RWPE2 (cell line): Measurements from ENCODE around the gene MAPK1.
"Not testable (repeated sequence)": the region's sequence is repeated elsewhere in the genome, so short reads cannot be mapped to it uniquely, and the experiment has no call there.

ENCODE experiments used
- ATAC-seq: fragments of 200-7000 bp; cut with Tn5 transposase; 3 replicates; pipeline ENCODE4 v1.9.1; 2021; ENCODE audit warnings: low read depth
- DNase-seq: peaks from one replicate; pipeline ENCODE4 v3.0.0-alpha.2; 2020; ENCODE audit warnings: low spot score
- H3K27ac ChIP-seq: fragments of 450-650 bp; 2 replicates; pipeline ENCODE4 v1.5.1; 2017; ENCODE audit warnings: mild to moderate bottlenecking; ENCODE audit not compliant: poor library complexity, severe bottlenecking
- H3K27me3 ChIP-seq: fragments of 250-450 bp; sonication (Bioruptor Pico); 2 replicates; pipeline ENCODE4 v1.5.1; 2021; ENCODE audit warnings: mild to moderate bottlenecking, moderate library complexity; ENCODE audit not compliant: insufficient read depth, poor library complexity, severe bottlenecking
- H3K36me3 ChIP-seq: fragments of 250-450 bp; sonication (Bioruptor Pico); 2 replicates; pipeline ENCODE4 v1.5.1; 2020; ENCODE audit warnings: low read depth, mild to moderate bottlenecking, moderate library complexity
- H3K4me1 ChIP-seq: fragments of 250-450 bp; sonication (Bioruptor Pico); 2 replicates; pipeline ENCODE4 v1.5.1; 2021; ENCODE audit warnings: mild to moderate bottlenecking, moderate library complexity; ENCODE audit not compliant: insufficient read depth, poor library complexity, severe bottlenecking
- H3K4me3 ChIP-seq: fragments of 250-450 bp; sonication (Bioruptor Pico); 2 replicates; pipeline ENCODE4 v1.5.1; 2021; ENCODE audit warnings: mild to moderate bottlenecking, moderate library complexity; ENCODE audit not compliant: severe bottlenecking
- H3K9me3 ChIP-seq: fragments of 250-450 bp; sonication (Bioruptor Pico); 2 replicates; pipeline ENCODE4 v1.5.1; 2021; ENCODE audit warnings: mild to moderate bottlenecking, moderate library complexity; ENCODE audit not compliant: severe bottlenecking
- TF ChIP-seq, protein P1 (sequence below): fragments of 450-650 bp; IDR thresholded peaks from one replicate; pipeline ENCODE4 v1.5.1; 2017; ENCODE audit warnings: mild to moderate bottlenecking, moderate library complexity; ENCODE audit not compliant: poor library complexity, severe bottlenecking

MAPK1 gene

GRCh38 chr22:21845558-21846453 lies 21.6 kb downstream of the MAPK1 start:
- Histone ChIP-seq H3K4me1 (peaks cover 9% of the 10 kb centered on the region), H3K27ac (no peak overlapping the region), H3K4me3 (no peak overlapping the region), H3K27me3 (no peaks in the 10 kb centered on the region), H3K9me3 (no peaks in the 10 kb centered on the region), H3K36me3 (peaks cover 9% of the 10 kb centered on the region; the same call in 1 of the 2 replicates)
- no peak for DNase-seq
- TF ChIP-seq, protein P1, sequence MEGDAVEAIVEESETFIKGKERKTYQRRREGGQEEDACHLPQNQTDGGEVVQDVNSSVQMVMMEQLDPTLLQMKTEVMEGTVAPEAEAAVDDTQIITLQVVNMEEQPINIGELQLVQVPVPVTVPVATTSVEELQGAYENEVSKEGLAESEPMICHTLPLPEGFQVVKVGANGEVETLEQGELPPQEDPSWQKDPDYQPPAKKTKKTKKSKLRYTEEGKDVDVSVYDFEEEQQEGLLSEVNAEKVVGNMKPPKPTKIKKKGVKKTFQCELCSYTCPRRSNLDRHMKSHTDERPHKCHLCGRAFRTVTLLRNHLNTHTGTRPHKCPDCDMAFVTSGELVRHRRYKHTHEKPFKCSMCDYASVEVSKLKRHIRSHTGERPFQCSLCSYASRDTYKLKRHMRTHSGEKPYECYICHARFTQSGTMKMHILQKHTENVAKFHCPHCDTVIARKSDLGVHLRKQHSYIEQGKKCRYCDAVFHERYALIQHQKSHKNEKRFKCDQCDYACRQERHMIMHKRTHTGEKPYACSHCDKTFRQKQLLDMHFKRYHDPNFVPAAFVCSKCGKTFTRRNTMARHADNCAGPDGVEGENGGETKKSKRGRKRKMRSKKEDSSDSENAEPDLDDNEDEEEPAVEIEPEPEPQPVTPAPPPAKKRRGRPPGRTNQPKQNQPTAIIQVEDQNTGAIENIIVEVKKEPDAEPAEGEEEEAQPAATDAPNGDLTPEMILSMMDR = no peak
- ATAC-seq = no peak

DNA sequence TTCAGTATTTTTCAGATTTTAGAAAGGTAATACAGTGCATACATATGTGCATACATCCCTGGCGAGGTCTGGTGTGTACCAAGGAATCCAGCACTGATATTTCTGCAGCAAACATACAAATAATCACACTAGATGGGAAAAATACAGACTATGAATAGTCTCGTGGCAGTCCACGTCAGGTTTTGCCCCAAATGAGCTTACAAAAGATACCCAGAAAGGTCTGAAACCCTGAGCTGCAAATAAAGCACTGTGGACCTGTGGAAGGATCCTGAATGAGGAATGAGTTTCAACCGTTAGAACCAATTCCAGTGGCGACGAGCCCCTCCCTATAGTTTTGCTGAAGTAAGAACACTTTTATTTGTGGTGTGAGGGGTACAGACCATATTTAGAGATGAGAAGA lies 24.5 kb downstream of the MAPK1 start:
- no peak for ATAC-seq
- TF ChIP-seq, protein P1 = no peak
- no peak for DNase-seq
- Histone ChIP-seq H3K4me3 (no peak overlapping the region), H3K9me3 (peaks cover 2% of the 10 kb centered on the region), H3K4me1 (peaks cover 6% of the 10 kb centered on the region), H3K27ac (no peak overlapping the region), H3K36me3 (peaks cover 3% of the 10 kb centered on the region; the same call in 1 of the 2 replicates), H3K27me3 (no peaks in the 10 kb centered on the region)

- Histone ChIP-seq H3K4me1 (peaks cover 15% of the 10 kb centered on the region), H3K4me3 (no peak overlapping the region), H3K27me3 (no peaks in the 10 kb centered on the region), H3K27ac (no peak overlapping the region), H3K36me3 (peaks cover 3% of the 10 kb centered on the region; the same call in 1 of the 2 replicates), H3K9me3 (peaks cover 2% of the 10 kb centered on the region)
- DNase-seq = no peak
- no peak for ATAC-seq
- TF ChIP-seq, protein P1 = no peak
Observed at GRCh38 chr22:21841422-21841821, 26.0 kb downstream of the MAPK1 start.

GRCh38 chr22:21840236-21840823 lies 27.1 kb downstream of the MAPK1 start:
- Histone ChIP-seq H3K27me3 (no peaks in the 10 kb centered on the region), H3K9me3 (peaks cover 2% of the 10 kb centered on the region), H3K4me3 (no peak overlapping the region), H3K4me1 (peaks cover 15% of the 10 kb centered on the region), H3K36me3 (no peaks in the 10 kb centered on the region; the same call in 1 of the 2 replicates), H3K27ac (no peak overlapping the region)
- no peak for DNase-seq
- TF ChIP-seq, protein P1 = no peak
- ATAC-seq = no peak

- ATAC-seq = no peak
- H3K4me3 ChIP-seq = no peak overlapping the region
- H3K27ac ChIP-seq = no peak overlapping the region
- DNase-seq = no peak
- TF ChIP-seq, protein P1 = no peak
- no peaks in the 10 kb centered on the region for H3K27me3 ChIP-seq
- H3K36me3 ChIP-seq = no peaks in the 10 kb centered on the region; the same call in 1 of the 2 replicates
- peaks cover 3% of the 10 kb centered on the region for H3K9me3 ChIP-seq
- H3K4me1 ChIP-seq = peaks cover 15% of the 10 kb centered on the region
Observed at GRCh38 chr22:21839765-21840140, 27.7 kb downstream of the MAPK1 start.

- H3K27ac ChIP-seq, H3K36me3 ChIP-seq, H3K27me3 ChIP-seq, ATAC-seq, H3K9me3 ChIP-seq, DNase-seq, H3K4me3 ChIP-seq: not testable (repeated sequence)
- H3K4me1 ChIP-seq = peaks cover 15% of the 10 kb centered on the region
Observed at GRCh38 chr22:21839104-21839764, 28.2 kb downstream of the MAPK1 start.
